GM19351 (cell line): Measurements from ENCODE around the gene DHRS3.

Experiments used
- ATAC-seq: cut with Tn5 transposase; IDR thresholded peaks from one replicate; pipeline ENCODE4 v1.9.1; 2021; ENCODE audit warnings: mild to moderate bottlenecking, moderate library complexity; ENCODE audit not compliant: unreplicated experiment

DHRS3 gene

DNA sequence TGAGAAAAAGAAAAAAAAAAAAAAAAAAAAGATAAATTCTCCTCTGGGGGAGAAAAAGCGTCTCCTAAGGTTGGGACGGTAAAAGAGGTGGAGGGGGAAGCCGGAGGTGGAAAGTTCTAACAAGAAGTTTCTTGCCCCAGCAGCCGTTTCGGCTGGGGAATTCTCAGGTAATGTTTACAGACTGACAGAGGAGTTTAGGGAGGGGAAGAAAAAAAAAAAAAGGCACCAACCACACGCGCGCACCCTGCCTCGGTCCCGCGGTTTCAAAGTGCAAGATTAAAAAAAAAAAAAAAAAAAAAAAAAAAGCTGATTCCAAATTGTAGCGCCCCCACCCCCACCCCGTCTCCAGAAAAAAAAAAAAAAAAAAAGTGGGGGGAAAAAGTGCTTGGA is 504 bp downstream of the DHRS3 start:
- ATAC-seq = no peak

DNA sequence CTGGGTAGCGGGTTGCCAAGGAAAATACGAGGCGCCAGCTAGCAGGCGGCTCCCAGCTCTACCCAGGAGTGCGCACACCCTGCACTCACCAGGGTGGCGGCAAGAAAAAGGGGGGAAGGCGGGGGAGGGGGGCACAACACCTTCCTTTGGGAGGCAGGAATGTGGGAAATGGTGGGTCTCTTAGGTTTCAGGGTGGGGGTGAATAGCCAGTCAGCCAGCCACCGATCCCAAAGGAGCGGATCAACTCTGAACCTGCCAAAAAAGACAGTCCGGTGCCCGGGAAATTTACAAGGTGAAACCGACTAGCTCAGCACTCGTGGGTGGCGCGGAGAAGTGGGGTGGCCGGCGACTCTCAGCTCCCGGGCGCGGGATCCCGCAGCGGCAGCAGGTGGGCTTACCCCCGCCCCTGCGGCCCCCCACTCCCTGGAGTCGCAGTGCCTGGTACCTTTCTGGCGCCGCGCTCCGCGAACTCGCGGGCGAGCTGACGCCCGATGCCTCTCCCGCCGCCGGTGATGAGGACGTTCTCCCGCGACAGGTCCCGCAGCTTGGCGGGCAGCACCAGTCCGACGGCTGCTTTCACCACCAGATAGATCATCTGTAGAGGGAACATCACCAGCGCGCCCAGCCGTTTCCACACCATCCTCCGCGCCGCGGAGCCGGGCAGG is 1.2 kb downstream of the DHRS3 start:
- ATAC-seq = no peak

DNA sequence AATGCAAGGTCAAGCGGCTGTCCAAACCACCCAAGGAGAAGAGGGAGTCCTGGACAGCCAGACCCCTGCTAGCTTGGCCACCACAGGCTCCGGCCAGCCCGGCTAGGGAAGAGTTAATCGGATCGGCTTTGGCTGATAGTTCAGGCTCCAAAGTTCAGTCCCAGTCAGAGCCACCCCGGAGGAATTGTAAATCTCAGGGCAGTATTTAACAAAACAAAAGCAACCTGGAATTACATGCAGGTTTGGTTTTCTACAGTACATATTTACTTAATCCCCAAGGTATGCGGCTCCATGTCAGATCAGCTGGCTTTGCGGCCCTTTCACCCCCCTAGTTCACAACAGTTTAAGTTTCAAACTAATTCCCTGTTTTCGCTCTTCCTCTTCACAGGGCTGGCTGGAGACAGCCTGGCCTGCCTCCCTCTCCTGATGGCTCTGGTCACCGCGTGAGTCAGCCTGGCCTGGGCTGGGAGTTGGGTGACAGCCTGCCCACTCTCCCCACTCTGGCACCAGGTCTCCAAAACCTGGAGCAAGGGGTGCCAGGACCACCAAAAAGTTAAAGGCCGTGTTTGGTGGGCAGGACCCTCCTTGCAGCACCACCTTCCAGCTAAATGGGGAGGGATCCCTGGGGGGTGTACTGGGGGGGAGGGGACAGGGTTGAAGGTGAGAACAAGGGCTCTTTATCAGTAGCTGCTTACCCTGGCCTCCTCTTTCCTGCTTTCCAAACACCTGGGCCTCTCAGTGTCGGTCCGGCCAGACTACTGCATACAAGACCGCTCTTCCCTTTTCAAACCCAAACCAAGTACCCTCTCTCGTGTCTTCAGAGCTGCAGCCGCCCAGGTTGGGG is 1.9 kb downstream of the DHRS3 start:
- no peak for ATAC-seq

DNA sequence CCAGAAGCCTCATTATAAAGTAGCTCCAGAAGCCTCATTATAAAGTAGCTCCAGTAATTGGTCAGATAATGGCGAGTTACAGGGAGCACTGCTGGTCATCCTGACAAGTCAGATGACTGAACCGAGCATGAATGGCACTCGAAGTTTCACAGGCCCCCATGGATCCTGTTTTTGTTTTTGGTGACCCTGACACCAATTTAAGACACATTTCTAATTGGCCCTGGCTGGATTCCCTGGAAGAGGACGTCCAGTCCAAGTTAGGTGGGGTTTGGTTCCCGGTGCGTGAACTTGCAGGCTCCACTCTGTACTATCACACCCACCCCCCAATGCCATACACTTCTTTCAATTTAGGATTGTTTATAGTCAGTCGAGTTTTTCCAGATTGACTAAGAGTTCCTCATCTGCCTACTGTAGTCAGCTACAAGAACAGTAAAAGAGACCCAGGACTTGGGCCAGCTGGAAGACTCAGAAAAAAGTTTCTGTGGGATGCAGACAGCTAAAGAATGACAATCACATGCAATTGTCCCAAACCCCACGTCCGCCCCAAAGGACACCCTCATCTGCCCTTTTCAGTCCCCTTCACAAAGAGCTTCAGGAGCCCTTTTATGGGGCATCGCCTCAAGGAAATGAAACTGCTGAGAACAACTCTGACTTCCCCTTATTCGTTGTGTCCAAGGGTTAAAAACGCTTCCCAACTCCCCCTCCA is 2.7 kb downstream of the DHRS3 start:
- ATAC-seq = no peak

DNA sequence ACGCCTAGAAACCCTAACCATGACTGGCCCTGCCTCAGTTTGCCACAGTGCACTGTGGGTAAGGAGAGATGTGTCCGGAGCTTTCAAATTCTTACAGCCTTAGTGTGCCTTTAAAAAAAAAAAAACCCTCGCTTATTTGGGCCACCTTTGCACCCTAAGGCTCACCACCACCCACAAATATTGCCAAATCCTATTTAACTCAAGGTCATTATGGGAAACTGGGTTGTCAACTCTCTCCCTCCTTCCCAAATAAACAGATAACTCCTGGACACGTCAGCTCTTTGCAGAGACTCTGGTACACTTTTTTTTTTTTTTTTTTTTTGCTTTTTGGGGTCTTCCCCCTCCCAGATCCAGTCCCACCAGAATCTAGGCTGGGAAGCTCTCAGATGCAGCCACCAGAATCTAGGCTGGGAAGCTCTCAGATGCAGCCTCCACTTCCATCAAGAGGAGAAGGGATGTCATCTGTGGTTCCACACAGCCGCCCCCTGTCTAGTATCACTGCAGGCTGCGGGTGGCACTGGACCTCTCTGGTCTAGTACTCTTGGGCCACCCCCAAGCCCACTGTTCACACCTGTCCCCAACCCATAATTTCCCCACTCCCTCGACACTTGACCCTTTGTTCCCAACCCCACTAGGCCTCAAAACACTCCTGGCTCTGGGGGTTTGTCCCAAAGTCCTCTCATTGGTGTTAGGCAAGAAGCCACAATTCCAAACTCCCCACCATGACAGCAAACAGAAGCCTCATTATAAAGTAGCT is 3.4 kb downstream of the DHRS3 start:
- no peak for ATAC-seq

- no peak for ATAC-seq
These were observed 4.8 kb downstream of the DHRS3 start for GRCh38 chr1:12613180-12613579.

GRCh38 chr1:12610941-12611340 is 7.1 kb downstream of the DHRS3 start:
- no peak for ATAC-seq

- no peak for ATAC-seq
These were observed 7.6 kb downstream of the DHRS3 start for GRCh38 chr1:12610305-12610935.

GRCh38 chr1:12609469-12610003 is 8.5 kb downstream of the DHRS3 start:
- no peak for ATAC-seq

DNA sequence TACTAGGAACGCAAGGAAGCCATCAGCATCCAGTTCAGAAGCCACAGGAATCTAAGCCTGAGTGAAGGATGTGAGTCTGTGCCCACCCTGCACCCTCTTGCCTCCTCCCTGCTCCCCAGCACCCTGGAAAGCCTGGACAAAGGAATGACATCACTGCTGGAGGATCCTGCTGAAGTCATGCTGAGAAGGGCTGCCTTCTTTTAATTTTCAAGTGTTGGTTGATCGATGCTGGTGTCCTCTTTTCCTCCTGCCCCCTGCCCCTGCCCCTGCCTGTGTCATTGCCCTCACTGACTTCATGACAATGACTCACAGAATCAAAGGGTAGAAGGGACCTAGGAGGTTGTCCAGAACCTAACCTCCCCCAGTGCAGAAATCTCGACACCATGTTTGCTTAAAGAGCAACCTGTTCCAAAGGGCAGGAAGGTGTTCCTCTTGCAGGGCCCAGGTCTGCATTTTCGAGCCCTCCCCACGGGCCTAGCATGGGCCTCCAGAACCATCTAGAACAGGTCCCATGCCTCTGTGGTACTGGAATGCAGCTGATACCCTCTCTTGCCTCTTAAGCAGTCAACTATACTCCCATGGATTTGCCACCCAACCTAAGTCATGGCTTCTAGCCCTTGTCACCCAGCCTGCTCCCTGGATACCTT is 9.6 kb downstream of the DHRS3 start:
- ATAC-seq = no peak

DNA sequence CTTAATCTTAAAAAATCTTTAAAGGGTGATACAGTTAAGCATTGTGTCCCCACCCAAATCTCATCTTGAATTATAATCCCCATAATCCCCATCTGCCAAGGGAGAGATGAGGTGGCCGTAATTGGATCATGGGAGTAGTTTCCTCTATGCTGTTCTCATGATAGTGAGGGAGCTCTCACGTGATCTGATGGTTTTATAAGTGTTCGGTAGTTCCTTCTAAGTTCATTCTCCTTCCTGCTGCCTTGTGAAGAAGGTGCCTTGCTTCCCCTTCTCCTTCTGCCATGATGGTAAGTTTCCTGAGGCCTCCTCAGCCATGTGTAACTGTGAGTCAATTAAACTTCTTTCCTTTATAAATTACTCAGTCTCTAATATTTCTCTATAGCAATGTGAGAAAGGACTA is 10.7 kb downstream of the DHRS3 start:
- ATAC-seq = no peak

DNA sequence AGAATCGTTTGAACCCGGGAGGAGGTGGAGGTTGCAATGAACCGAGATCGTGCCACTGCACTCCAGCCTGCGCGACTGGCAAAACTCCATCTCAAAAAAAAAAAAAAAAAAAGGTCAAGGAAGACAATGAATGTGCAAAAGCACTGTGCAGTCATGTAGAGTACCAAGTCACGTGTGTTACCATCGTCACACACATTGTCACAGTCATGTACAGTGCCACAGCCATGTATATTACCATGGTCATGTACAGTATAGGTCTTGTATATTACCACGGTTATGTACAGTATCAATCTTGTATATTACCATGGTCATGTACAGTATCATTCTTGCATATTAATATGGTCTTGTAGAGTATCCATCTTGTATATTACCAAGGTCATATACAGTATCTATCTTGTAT is 13.0 kb downstream of the DHRS3 start:
- ATAC-seq = no peak

DNA sequence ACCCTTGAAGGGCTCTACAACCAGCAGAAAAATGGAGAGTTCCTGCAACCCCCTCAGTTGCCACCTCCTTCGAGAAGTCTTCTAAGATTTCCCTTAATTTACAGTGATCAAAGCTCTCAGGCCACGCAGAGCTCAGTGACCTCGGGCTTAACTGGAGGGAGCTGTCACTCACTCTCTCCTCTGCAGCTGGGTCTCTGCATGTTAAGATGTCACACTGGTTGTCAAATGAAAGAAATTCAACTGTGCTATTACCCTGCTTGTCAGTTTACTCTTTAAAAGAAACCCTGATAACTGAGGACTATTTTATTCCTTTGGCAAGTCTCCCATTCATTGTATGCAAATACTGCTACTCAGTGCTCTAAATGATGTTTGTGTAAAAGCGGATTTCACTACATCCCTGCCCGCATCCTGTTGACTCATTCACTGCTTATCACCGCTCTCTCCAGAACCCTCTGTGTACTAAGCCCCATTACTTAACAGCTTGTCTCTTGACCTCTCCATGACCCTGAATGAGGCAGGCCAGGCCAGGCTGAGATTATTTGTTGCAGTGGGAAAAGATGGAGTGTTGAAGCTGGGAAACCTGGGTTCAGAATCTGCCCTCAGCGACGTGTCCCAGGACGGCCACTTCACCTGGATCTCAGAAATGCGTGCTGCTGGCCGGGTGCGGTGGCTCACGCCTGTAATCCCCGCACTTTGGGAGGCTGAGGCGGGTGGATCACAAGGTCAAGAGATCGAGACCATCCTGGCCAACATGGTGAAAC is 13.7 kb downstream of the DHRS3 start:
- ATAC-seq = peak; percentile 75

- no peak for ATAC-seq
These were observed 14.8 kb downstream of the DHRS3 start for GRCh38 chr1:12603224-12603623.

DNA sequence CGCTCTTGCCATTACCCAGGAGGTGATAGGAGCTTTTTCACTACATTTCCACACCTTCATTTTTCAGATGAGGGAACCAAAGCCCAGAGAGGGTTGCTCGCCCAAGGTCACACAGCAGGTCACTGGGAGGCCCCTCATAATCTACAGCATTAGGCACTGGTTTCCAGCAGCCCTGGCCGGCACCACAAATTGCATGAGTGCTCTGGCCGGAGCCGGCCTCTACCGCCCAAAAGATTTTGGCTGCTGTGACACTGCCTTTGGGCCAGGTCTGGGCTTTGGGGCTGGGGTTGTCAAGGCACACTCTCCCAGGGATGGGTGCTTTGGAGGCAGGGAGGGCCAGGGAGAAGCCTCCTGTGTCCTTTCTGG is 15.4 kb downstream of the DHRS3 start:
- ATAC-seq = no peak

DNA sequence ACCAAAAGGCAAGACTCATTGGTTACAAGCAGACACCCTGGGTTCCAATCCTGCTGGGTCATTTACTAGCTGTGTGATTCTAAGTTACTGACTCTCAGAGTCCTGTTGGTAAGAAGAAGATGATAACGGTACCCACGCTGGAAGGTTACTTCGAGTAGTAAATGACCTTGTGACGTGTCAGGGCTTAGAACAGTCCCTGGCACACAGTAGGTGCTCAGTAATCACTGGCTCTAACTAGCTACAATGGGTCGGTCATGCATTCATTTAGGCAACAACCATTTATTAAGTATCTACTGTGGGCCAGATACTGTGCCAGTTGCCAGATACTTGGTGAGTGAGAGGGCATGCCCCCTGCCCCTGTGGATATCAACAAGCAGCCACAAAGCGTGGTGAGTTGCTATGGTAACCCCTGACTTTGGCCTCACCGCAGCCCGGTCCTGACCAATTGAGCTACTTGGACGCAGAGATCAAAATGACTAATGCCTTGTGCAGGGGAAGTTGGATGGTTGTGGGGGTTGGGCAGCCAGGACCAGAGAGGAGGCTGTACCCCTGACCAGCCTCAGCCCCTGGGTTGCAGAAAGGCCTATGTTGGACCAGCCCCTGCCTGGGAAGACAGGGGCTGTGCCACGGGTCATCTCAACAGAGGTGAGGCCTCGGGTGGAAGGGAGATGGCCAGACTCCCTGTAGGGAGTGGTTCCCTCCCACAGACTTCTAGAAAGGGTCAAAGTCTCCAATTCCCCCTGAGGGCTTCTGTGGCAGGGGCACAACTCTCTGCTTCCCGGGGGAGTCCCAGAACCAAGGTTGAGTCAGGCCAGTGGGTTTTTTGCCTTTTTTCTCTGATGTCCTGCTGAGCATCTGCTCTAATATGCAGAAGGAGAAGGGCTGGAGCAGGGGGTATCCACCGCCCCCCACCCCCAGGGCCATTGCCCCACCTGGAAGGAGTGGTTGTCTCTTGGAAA is 16.0 kb downstream of the DHRS3 start:
- no peak for ATAC-seq

GRCh38 chr1:12600880-12601633 is 17.0 kb downstream of the DHRS3 start:
- no peak for ATAC-seq
